BJ (cell line): ENCODE data around the gene IFNA10. TPM values are rescaled to one million over a fixed set of nuclear protein-coding genes. Genes with fewer than 3 reads are reported as not detected.

Source experiments
- CTCF ChIA-PET: fragments of 350-600 bp; formaldehyde crosslinking; extraction: SDS; loops from one replicate; lab custom pipeline; 2021; ENCODE audit warnings: antibody characterized with exemption, inconsistent platforms; lab: Yijun Ruan, JAX
- POLR2A ChIA-PET: fragments of 300-600 bp; sonication (Branson Sonifier 250); formaldehyde crosslinking; extraction: SDS; loops from one replicate; lab custom pipeline; 2021; ENCODE audit warnings: antibody characterized with exemption; lab: Charles Lee
- DNase-seq: peaks from one replicate; pipeline ENCODE4 v3.0.0-alpha.2; 2011; ENCODE audit warnings: low read depth
- H3K27me3 ChIP-seq: 2 replicates; pipeline ENCODE4 v1.6.0; 2011; ENCODE audit warnings: low read length; ENCODE audit not compliant: control insufficient read depth, insufficient read depth
- H3K36me3 ChIP-seq: 2 replicates; pipeline ENCODE4 v1.5.1; 2011; ENCODE audit warnings: low read length; ENCODE audit not compliant: control insufficient read depth, insufficient read depth
- H3K4me3 ChIP-seq: 2 replicates; pipeline ENCODE4 v1.5.1; 2011; ENCODE audit warnings: low read depth, mild to moderate bottlenecking, control low read depth, low read length
- polyA plus RNA-seq: library from polyadenylated mRNA; depleted of rRNA; stranded (reverse); fragments of >200 nt; gene quantifications from 2 replicates; pipeline ENCODE4 v1.2.3, GENCODE V29; 2011; rRNA removed
- small RNA-seq: library from RNA; depleted of rRNA; stranded (forward); fragments of <200 nt; gene quantifications from one replicate; pipeline ENCODE3, GENCODE V24; 2012; ENCODE audit warnings: low replicate concordance, low read depth; ENCODE audit not compliant: insufficient read length
- TF ChIP-seq, protein P1 (sequence below): IDR thresholded peaks from 2 replicates; pipeline ENCODE4 v1.5.1; 2011; ENCODE audit warnings: low read depth, mild to moderate bottlenecking, control low read depth, inconsistent platforms, low read length, moderate library complexity; ENCODE audit not compliant: insufficient read depth

IFNA10 gene
- polyA plus RNA-seq, 1 experiment: not detected

DNA sequence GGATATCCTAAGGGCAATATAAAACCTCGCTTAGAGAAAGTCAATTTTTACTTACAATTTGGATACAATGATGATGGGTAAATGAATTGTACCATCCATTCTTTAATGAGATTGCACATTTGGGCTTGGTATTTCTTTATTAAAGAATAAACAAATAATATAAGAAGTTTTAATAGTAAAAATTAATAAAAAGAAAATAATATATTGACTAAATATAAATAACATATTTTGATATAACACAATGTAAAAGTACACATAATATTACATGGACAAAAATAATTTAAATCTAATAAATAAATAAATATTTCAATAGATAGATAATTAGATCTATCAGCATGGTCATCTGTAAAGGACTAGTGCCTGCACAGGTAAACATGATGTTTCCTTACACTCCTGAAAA, 41.4 kb downstream of the IFNA10 start:
- ChIA-PET CTCF (no interaction called here), POLR2A (no interaction called here)
- no peaks in the 10 kb centered on the region for H3K27me3 ChIP-seq
- TF ChIP-seq, protein P1, sequence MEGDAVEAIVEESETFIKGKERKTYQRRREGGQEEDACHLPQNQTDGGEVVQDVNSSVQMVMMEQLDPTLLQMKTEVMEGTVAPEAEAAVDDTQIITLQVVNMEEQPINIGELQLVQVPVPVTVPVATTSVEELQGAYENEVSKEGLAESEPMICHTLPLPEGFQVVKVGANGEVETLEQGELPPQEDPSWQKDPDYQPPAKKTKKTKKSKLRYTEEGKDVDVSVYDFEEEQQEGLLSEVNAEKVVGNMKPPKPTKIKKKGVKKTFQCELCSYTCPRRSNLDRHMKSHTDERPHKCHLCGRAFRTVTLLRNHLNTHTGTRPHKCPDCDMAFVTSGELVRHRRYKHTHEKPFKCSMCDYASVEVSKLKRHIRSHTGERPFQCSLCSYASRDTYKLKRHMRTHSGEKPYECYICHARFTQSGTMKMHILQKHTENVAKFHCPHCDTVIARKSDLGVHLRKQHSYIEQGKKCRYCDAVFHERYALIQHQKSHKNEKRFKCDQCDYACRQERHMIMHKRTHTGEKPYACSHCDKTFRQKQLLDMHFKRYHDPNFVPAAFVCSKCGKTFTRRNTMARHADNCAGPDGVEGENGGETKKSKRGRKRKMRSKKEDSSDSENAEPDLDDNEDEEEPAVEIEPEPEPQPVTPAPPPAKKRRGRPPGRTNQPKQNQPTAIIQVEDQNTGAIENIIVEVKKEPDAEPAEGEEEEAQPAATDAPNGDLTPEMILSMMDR: no peak
- no peaks in the 10 kb centered on the region for H3K36me3 ChIP-seq
- H3K4me3 ChIP-seq: no peak overlapping the region
- DNase-seq: no peak

DNA sequence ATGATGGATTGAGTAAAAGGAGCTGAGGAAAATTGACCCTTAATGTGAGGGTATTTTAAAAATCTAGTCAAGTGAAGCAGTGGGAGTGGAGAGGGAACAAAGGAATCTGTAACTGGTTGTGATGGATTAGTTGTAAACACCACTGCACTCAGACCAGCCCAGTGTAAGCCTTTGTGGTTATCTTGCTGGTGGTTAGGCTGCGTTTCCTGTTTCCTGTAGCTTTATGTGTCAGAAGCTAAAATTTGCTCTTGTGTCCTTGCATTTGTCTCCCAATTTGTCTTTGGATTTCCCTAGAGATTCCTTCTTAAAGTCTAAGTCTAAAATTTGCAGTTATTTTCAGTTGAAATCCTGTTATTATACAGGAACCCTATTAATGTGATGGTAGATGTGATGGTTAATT, 46.8 kb downstream of the IFNA10 start:
- ChIA-PET POLR2A (no interaction called here), CTCF (interaction anchor here (0.6 kb wide), 1 partner anchor 93 kb away, joined by 3 read pairs; no protein-coding TSS in a partner anchor)
- Histone ChIP-seq H3K4me3 (no peak overlapping the region), H3K36me3 (no peaks in the 10 kb centered on the region), H3K27me3 (no peaks in the 10 kb centered on the region)
- TF ChIP-seq, protein P1: no peak
- no peak for DNase-seq

Small RNA genes lying within 50 kb of the gene (small RNA-seq; reads per million reads assigned to genes)
- gene RF00019: not detected

Other genes with a start within 250 kb of the IFNA10 start
- 4.3 and 8.6 TPM in 2 replicates for gene HACD4, start 175.5 kb downstream of the IFNA10 start, polyA plus RNA-seq
- not detected in 2 replicates for gene IFNB1, start 129.2 kb downstream of the IFNA10 start, polyA plus RNA-seq
- not detected in 2 replicates for gene IFNW1, start 65.3 kb downstream of the IFNA10 start, polyA plus RNA-seq
- gene IFNA21, start 40.5 kb downstream of the IFNA10 start, polyA plus RNA-seq: not detected in 2 replicates
- gene IFNA4, start 19.6 kb downstream of the IFNA10 start, polyA plus RNA-seq: not detected in 2 replicates
- gene IFNA7, start 4.9 kb downstream of the IFNA10 start, polyA plus RNA-seq: not detected in 2 replicates
- gene IFNA16, start 10.2 kb upstream of the IFNA10 start, polyA plus RNA-seq: not detected in 2 replicates
- not detected in 2 replicates for gene IFNA17, start 21.1 kb upstream of the IFNA10 start, polyA plus RNA-seq
- gene IFNA14, start 32.9 kb upstream of the IFNA10 start, polyA plus RNA-seq: not detected in 2 replicates
- not detected in 2 replicates for gene IFNA5, start 98.2 kb upstream of the IFNA10 start, polyA plus RNA-seq
- gene KLHL9, start 128.3 kb upstream of the IFNA10 start, polyA plus RNA-seq: 14.4 and 25.9 TPM in 2 replicates
- gene IFNA6, start 143.7 kb upstream of the IFNA10 start, polyA plus RNA-seq: not detected in 2 replicates
- not detected in 2 replicates for gene IFNA13, start 160.9 kb upstream of the IFNA10 start, polyA plus RNA-seq
- gene IFNA2, start 178.3 kb upstream of the IFNA10 start, polyA plus RNA-seq: not detected in 2 replicates
- gene IFNA8, start 202.0 kb upstream of the IFNA10 start, polyA plus RNA-seq: not detected in 2 replicates
- gene IFNA1, start 233.3 kb upstream of the IFNA10 start, polyA plus RNA-seq: not detected in 2 replicates